ENCODE results near the gene PLXNA4.

Gene PLXNA4

GRCh38 chr7:132187391-132187790 lies 388.9 kb downstream of the PLXNA4 start:
- Histone ChIP-seq H3K4me3 (ENCODE audit: low read depth, low read length) (no peak overlapping the region), H3K36me3 (replicated peaks) (no peaks in the 10 kb centered on the region), H3K27ac (no peak overlapping the region), H3K27me3 (replicated peaks) (no peaks in the 10 kb centered on the region)
- in situ Hi-C loops (cut with HindIII; ENCODE audit: low pct_ligation_motif_present, low sequenced_read_pairs), result no loop called here
- TF ChIP-seq CTCF (IDR thresholded peaks at IDR 0.05; ENCODE audit: low read depth, low read length, missing control alignments), result no peak
- DNase-seq, result no peak

GRCh38 chr7:132185150-132185549 lies 391.1 kb downstream of the PLXNA4 start:
- Histone ChIP-seq H3K27me3 (replicated peaks) (no peaks in the 10 kb centered on the region), H3K4me3 (ENCODE audit: low read depth, low read length) (no peak overlapping the region), H3K27ac (no peak overlapping the region), H3K36me3 (replicated peaks) (no peaks in the 10 kb centered on the region)
- no peak for DNase-seq
- in situ Hi-C loops (cut with HindIII; ENCODE audit: low pct_ligation_motif_present, low sequenced_read_pairs), result no loop called here
- TF ChIP-seq CTCF (IDR thresholded peaks at IDR 0.05; ENCODE audit: low read depth, low read length, missing control alignments), result no peak

GRCh38 chr7:132183781-132184380 lies 392.4 kb downstream of the PLXNA4 start:
- in situ Hi-C loops (cut with HindIII; ENCODE audit: low pct_ligation_motif_present, low sequenced_read_pairs), result no loop called here
- DNase-seq, result no peak
- Histone ChIP-seq H3K27me3 (replicated peaks) (no peaks in the 10 kb centered on the region), H3K27ac (no peak overlapping the region), H3K4me3 (ENCODE audit: low read depth, low read length) (no peak overlapping the region), H3K36me3 (replicated peaks) (no peaks in the 10 kb centered on the region)
- no peak for TF ChIP-seq CTCF (IDR thresholded peaks at IDR 0.05; ENCODE audit: low read depth, low read length, missing control alignments)

- no peaks in the 10 kb centered on the region for H3K36me3 ChIP-seq (replicated peaks)
Observed at GRCh38 chr7:132182992-132183391, 393.3 kb downstream of the PLXNA4 start.

GRCh38 chr7:132181946-132182685 lies 394.2 kb downstream of the PLXNA4 start:
- in situ Hi-C loops (cut with HindIII; ENCODE audit: low pct_ligation_motif_present, low sequenced_read_pairs), result no loop called here
- no peak for DNase-seq
- TF ChIP-seq CTCF (IDR thresholded peaks at IDR 0.05; ENCODE audit: low read depth, low read length, missing control alignments), result no peak

More at GRCh38 chr7:132182992-132183391, 393.3 kb downstream of the PLXNA4 start:
- no peak for TF ChIP-seq CTCF (IDR thresholded peaks at IDR 0.05; ENCODE audit: low read depth, low read length, missing control alignments)
- Histone ChIP-seq H3K27ac (no peak overlapping the region), H3K4me3 (ENCODE audit: low read depth, low read length) (no peak overlapping the region), H3K27me3 (replicated peaks) (no peaks in the 10 kb centered on the region)
- DNase-seq, result no peak
- in situ Hi-C loops (cut with HindIII; ENCODE audit: low pct_ligation_motif_present, low sequenced_read_pairs), result no loop called here

More at GRCh38 chr7:132181946-132182685, 394.2 kb downstream of the PLXNA4 start:
- Histone ChIP-seq H3K36me3 (replicated peaks) (no peaks in the 10 kb centered on the region), H3K27ac (no peak overlapping the region), H3K4me3 (ENCODE audit: low read depth, low read length) (no peak overlapping the region), H3K27me3 (replicated peaks) (no peaks in the 10 kb centered on the region)

Measured in brain microvascular endothelial cell (primary cell).